ENCODE results near the gene TRERF1. TPM values are rescaled to one million over a fixed set of nuclear protein-coding genes. Genes with fewer than 3 reads are reported as not detected.
"Not testable (repeated sequence)": the region's sequence is repeated elsewhere in the genome, so short reads cannot be mapped to it uniquely, and the experiment has no call there.

Gene TRERF1
- total RNA-seq, 2 experiments from 2014 or later = 12.2 to 14.5 TPM

GRCh38 chr6:42466470-42466869, 14.7 kb upstream of the TRERF1 start:
- CTCF ChIA-PET; DNase-seq; H3K9me3 Mint-ChIP-seq (ENCODE audit: low read depth); H3K36me3 Mint-ChIP-seq (ENCODE audit: low read depth); H3K27me3 Mint-ChIP-seq; H3K27ac Mint-ChIP-seq; H3K4me3 Mint-ChIP-seq; H3K4me1 Mint-ChIP-seq; ATAC-seq; intact Hi-C loops (cut with DNase I, micrococcal nuclease); POLR2A ChIA-PET: not testable (repeated sequence)

GRCh38 chr6:42462474-42462972, 10.8 kb upstream of the TRERF1 start:
- H3K4me1 Mint-ChIP-seq = peaks cover 6% of the 10 kb centered on the region
- ChIA-PET CTCF (no interaction called here), POLR2A (no interaction called here)
- no peaks in the 10 kb centered on the region for H3K9me3 Mint-ChIP-seq (ENCODE audit: low read depth)
- intact Hi-C loops (cut with DNase I, micrococcal nuclease) = no loop called here
- no peaks in the 10 kb centered on the region for H3K36me3 Mint-ChIP-seq (ENCODE audit: low read depth)
- no peaks in the 10 kb centered on the region for H3K27me3 Mint-ChIP-seq
- ATAC-seq = no peak
- no peak overlapping the region for H3K27ac Mint-ChIP-seq
- no peak overlapping the region for H3K4me3 Mint-ChIP-seq
- no peak for DNase-seq

DNA sequence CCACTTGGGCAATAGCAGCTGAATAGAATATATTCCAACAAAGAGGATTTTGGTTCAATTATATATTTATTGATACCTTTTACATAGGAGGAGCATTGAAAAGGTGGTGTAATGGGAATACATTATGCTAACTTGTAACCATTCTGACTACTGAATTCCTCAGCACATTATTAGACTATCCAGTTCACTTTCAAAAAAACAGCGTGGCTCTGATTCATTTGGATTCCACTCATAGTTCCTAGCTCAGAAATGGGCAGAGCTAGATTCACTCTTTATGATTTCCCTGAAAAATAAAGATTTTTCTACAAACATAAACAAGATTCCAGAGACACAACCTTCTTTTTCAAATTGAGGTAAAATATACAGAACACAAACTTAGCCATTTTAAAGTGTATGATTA, 9.2 kb upstream of the TRERF1 start:
- H3K36me3 Mint-ChIP-seq (ENCODE audit: low read depth) = no peaks in the 10 kb centered on the region
- H3K9me3 Mint-ChIP-seq (ENCODE audit: low read depth) = no peaks in the 10 kb centered on the region
- no peaks in the 10 kb centered on the region for H3K27me3 Mint-ChIP-seq
- no peak overlapping the region for H3K27ac Mint-ChIP-seq
- peaks cover 6% of the 10 kb centered on the region for H3K4me1 Mint-ChIP-seq
- DNase-seq = no peak
- no peak overlapping the region for H3K4me3 Mint-ChIP-seq
- no peak for ATAC-seq
- ChIA-PET POLR2A (no interaction called here), CTCF (interaction anchor here (1.8 kb wide), 1 partner anchor 87 kb away, joined by 6 read pairs; no protein-coding TSS in a partner anchor)
- intact Hi-C loops (cut with DNase I, micrococcal nuclease) = no loop called here

DNA sequence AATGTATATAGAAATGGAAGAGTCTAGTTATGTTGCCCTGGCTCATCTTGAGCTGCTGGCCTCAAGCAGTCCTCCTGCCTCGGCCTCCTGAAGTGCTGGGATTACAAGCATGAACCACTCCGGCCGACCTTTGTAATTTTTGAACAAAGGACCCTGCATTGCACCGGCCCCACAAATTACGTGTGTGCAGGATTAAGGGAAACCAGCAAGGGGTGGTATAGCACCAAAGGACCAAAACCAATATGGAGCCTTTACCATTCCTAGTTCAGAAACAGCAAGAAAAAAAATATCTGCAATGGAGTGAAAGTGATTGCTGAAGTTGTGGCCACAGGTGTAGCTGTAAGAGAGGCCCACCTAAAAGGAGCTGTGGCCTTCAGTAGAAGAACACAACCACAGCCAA, 8.2 kb upstream of the TRERF1 start:
- no peaks in the 10 kb centered on the region for H3K9me3 Mint-ChIP-seq (ENCODE audit: low read depth)
- H3K36me3 Mint-ChIP-seq (ENCODE audit: low read depth) = no peaks in the 10 kb centered on the region
- H3K27me3 Mint-ChIP-seq = no peaks in the 10 kb centered on the region
- H3K4me1 Mint-ChIP-seq = peaks cover 6% of the 10 kb centered on the region
- H3K27ac Mint-ChIP-seq = no peak overlapping the region
- intact Hi-C loops (cut with DNase I, micrococcal nuclease) = no loop called here
- ChIA-PET CTCF (interaction anchor here (0.9 to 1.8 kb wide), 5 partner anchors 33 to 88 kb away, joined by 3 to 6 read pairs (median 3); no protein-coding TSS in a partner anchor), POLR2A (no interaction called here)
- no peak for ATAC-seq
- H3K4me3 Mint-ChIP-seq = no peak overlapping the region
- no peak for DNase-seq

- ATAC-seq = no peak
These were observed 2.7 kb upstream of the TRERF1 start for GRCh38 chr6:42454428-42454791.

DNA sequence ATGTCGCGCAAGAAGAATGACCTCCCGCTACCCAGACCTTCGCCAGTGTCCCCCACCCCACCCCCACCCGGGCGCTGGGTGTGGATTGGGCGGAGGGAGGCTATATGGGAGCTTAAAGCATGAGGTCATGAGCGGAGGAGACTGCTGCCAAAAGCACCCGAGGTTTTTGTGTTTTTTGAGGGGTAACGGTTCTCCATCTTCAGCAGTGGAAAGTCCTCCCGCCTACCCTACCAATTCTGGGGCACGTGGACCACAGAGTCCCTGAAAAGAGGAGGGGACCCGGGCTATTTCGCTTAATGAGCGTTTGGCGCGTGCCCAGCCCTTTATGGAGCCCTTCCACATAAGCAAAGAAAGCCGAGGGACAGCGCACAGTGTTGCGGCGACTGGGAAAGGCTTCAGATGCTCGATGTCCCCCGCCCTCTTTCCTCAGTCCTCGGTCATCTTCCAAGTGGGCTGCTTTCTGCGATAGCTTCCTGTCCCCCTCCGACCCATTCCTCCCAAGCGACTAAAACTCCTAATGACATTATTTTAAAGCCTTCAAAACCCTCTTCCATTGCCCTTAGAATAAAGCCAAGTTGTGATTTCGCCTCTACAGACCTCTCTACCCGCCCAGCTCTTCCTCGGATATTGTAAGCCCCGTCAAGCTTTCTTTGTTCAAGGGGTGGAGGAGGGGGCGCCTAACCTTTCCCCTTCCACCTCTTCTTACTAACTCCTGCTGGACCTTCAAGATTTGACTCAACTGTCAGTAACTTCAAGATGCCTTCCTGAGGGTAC, 2.1 kb upstream of the TRERF1 start:
- Mint-ChIP-seq H3K9me3 (ENCODE audit: low read depth) (no peaks in the 10 kb centered on the region), H3K27ac (peak overlapping the region; percentile 4), H3K36me3 (ENCODE audit: low read depth) (peaks cover 5% of the 10 kb centered on the region), H3K4me1 (peaks cover 31% of the 10 kb centered on the region), H3K27me3 (peaks cover 5% of the 10 kb centered on the region), H3K4me3 (peak overlapping the region; percentile 83)
- ChIA-PET CTCF (interaction anchor here (0.9 to 3.0 kb wide), 5 partner anchors 36 to 239 kb away, joined by 3 to 12 read pairs (median 3); no protein-coding TSS in a partner anchor), POLR2A (no interaction called here)
- DNase-seq (peak; percentile 23), ATAC-seq (no peak)
- intact Hi-C loops (cut with DNase I, micrococcal nuclease) = loop anchor here (1.0 to 5.0 kb wide), 9 partner anchors 51 to 237 kb away; partner anchors contain the start of gene MRPS10 (in 2 of the 2)

More at GRCh38 chr6:42454428-42454791, 2.7 kb upstream of the TRERF1 start:
- ChIA-PET POLR2A (no interaction called here), CTCF (interaction anchor here (1.2 to 3.0 kb wide), 2 partner anchors 93 to 221 kb away, joined by 3 to 12 read pairs; no protein-coding TSS in a partner anchor)
- DNase-seq = no peak
- H3K27me3 Mint-ChIP-seq = peaks cover 5% of the 10 kb centered on the region
- peak overlapping the region; percentile 83 for H3K4me3 Mint-ChIP-seq
- peak overlapping the region; percentile 4 for H3K27ac Mint-ChIP-seq
- peaks cover 28% of the 10 kb centered on the region for H3K4me1 Mint-ChIP-seq
- H3K36me3 Mint-ChIP-seq (ENCODE audit: low read depth) = peaks cover 3% of the 10 kb centered on the region
- intact Hi-C loops (cut with DNase I, micrococcal nuclease) = loop anchor here in 1 of 2 experiments (5.0 kb wide), 4 partner anchors 62 to 237 kb away; partner anchors contain the start of gene MRPS10
- no peaks in the 10 kb centered on the region for H3K9me3 Mint-ChIP-seq (ENCODE audit: low read depth)

DNA sequence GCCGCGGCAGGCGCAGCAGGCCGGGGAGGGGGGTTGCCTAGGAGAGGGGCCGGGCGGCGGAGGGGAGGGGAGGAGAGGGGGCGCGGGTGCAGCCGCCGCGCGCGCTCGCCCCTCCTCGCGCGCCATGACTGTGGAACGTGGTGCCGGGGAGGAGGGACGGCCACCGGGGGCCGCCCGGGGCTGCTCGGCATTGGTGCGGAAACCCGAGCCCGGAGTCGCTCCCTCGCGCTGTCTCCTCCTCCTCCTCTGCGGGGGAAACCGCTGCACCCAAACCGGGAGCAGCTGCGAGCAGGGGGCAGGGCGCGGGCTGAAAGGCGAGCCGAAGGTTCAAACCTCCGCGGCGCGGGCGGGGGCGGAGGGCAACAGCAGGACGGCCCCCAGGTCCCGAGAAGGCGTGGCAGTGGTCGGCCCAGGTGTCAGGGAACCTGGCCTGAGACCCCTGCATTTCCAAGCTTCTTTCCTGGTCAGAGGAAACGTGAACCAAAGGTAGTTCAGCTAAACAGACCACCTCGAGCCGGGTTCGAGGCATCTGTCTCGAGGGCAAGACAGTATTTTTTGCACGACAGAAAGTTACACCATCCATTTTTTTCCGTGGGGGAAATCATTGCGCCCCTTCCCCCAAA, 1.4 kb upstream of the TRERF1 start:
- DNase-seq (peak; percentile 87), ATAC-seq (peak; percentile 76)
- H3K27ac Mint-ChIP-seq = no peak overlapping the region
- peaks cover 9% of the 10 kb centered on the region for H3K36me3 Mint-ChIP-seq (ENCODE audit: low read depth)
- H3K4me3 Mint-ChIP-seq = peak overlapping the region; percentile 83
- POLR2A ChIA-PET = interaction anchor here (0.5 kb wide), 1 partner anchor 526 kb away, joined by 5 read pairs; the partner anchor contains the start of gene PEX6
- intact Hi-C loops (cut with DNase I, micrococcal nuclease) = loop anchor here (1.0 to 5.0 kb wide), 9 partner anchors 50 to 236 kb away; partner anchors contain the start of gene MRPS10 (in 2 of the 2)
- CTCF ChIA-PET = interaction anchor here (0.8 to 3.0 kb wide), 7 partner anchors 37 to 239 kb away, joined by 3 to 12 read pairs (median 5); no protein-coding TSS in a partner anchor
- no peaks in the 10 kb centered on the region for H3K9me3 Mint-ChIP-seq (ENCODE audit: low read depth)
- peaks cover 34% of the 10 kb centered on the region for H3K4me1 Mint-ChIP-seq
- peaks cover 5% of the 10 kb centered on the region for H3K27me3 Mint-ChIP-seq

- ChIA-PET CTCF (interaction anchor here (0.6 to 1.8 kb wide), 6 partner anchors 45 to 238 kb away, joined by 3 to 6 read pairs (median 4); no protein-coding TSS in a partner anchor), POLR2A (interaction anchor here (0.5 to 0.7 kb wide), 5 partner anchors 16 to 527 kb away, joined by 3 to 7 read pairs (median 5); partner anchors contain the start of gene PEX6)
- H3K27me3 Mint-ChIP-seq = peaks cover 5% of the 10 kb centered on the region
These were observed 675 bp upstream of the TRERF1 start for GRCh38 chr6:42452171-42453030.

GRCh38 chr6:42450477-42451332, 1.0 kb downstream of the TRERF1 start:
- intact Hi-C loops (cut with DNase I, micrococcal nuclease) = loop anchor here (1.0 to 5.0 kb wide), 7 partner anchors 28 to 233 kb away; partner anchors contain the start of gene MRPS10 (in 1 of the 2)
- DNase-seq (peak; percentile 68), ATAC-seq (peak; percentile 24)
- Mint-ChIP-seq H3K4me3 (peak overlapping the region; percentile 83), H3K36me3 (ENCODE audit: low read depth) (peaks cover 16% of the 10 kb centered on the region), H3K27me3 (peaks cover 5% of the 10 kb centered on the region), H3K9me3 (ENCODE audit: low read depth) (no peaks in the 10 kb centered on the region), H3K27ac (peak overlapping the region; percentile 80), H3K4me1 (peaks cover 51% of the 10 kb centered on the region)
- ChIA-PET POLR2A (interaction anchor here (0.9 to 1.2 kb wide), 2 partner anchors 18 to 61 kb away, joined by 4 to 5 read pairs; no protein-coding TSS in a partner anchor), CTCF (interaction anchor here (0.6 to 2.0 kb wide), 6 partner anchors 61 to 403 kb away, joined by 3 to 11 read pairs (median 4); no protein-coding TSS in a partner anchor)

More at GRCh38 chr6:42452171-42453030, 675 bp upstream of the TRERF1 start:
- ATAC-seq (peak; percentile 31), DNase-seq (peak; percentile 63)
- Mint-ChIP-seq H3K4me3 (peak overlapping the region; percentile 83), H3K9me3 (ENCODE audit: low read depth) (no peaks in the 10 kb centered on the region), H3K4me1 (peaks cover 41% of the 10 kb centered on the region), H3K27ac (peak overlapping the region; percentile 88), H3K36me3 (ENCODE audit: low read depth) (peaks cover 12% of the 10 kb centered on the region)
- intact Hi-C loops (cut with DNase I, micrococcal nuclease) = loop anchor here (1.0 to 5.0 kb wide), 9 partner anchors 50 to 236 kb away; partner anchors contain the start of gene MRPS10 (in 2 of the 2)
